ENCODE data around the gene CNKSR1. TPM values are rescaled to one million over a fixed set of nuclear protein-coding genes. Genes with fewer than 3 reads are reported as not detected.

CNKSR1 gene
- total RNA-seq, 2 experiments from 2014 or later: 3.0 to 3.2 TPM

GRCh38 chr1:26148887-26149286, 28.4 kb upstream of the CNKSR1 start:
- Mint-ChIP-seq H3K27me3 (peaks cover 4% of the 10 kb centered on the region), H3K36me3 (ENCODE audit: low read depth) (no peaks in the 10 kb centered on the region), H3K27ac (no peak overlapping the region), H3K9me3 (ENCODE audit: low read depth) (no peaks in the 10 kb centered on the region), H3K4me3 (no peak overlapping the region), H3K4me1 (peaks cover 6% of the 10 kb centered on the region)
- DNase-seq: no peak
- intact Hi-C loops (cut with DNase I, micrococcal nuclease): loop anchor here in 1 of 2 experiments (5.0 kb wide), 1 partner anchor 112 kb away; no protein-coding TSS in a partner anchor
- ChIA-PET CTCF (interaction anchor here (0.8 to 1.1 kb wide), 3 partner anchors 10 to 24 kb away, joined by 3 read pairs; partner anchors contain the start of gene ZNF593), POLR2A (no interaction called here)
- no peak for ATAC-seq

DNA sequence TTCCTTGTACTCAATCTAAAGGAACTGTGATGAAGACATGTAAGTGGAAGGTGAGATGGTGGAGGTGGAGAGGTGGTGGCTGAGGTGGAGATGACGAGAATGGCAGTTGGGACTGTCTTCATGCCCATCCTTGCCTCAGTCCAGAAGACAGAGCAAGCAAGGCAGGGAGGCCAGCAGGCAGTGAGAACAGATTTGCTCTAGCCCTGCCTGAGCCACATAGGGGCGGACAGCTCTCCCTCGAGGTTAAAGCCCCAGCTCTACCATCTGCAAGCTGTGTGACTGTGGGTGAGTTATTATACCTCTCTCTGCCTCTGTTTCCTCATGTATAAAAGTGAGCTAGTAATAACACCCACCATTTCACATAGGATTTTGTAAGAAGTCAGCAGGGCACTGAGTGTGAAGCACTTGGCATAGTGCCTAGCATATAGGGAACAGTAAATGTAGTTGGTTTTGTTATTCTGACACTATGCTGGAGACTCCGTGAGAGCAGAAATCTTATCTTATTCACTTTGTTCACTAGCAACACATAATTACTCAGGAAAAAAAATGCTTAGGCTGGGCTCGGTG, 23.2 kb upstream of the CNKSR1 start:
- Mint-ChIP-seq H3K4me1 (no peaks in the 10 kb centered on the region), H3K9me3 (ENCODE audit: low read depth) (no peaks in the 10 kb centered on the region), H3K36me3 (ENCODE audit: low read depth) (no peaks in the 10 kb centered on the region), H3K4me3 (no peak overlapping the region), H3K27ac (no peak overlapping the region), H3K27me3 (peaks cover 12% of the 10 kb centered on the region)
- intact Hi-C loops (cut with DNase I, micrococcal nuclease): no loop called here
- ATAC-seq (no peak), DNase-seq (no peak)
- ChIA-PET CTCF (interaction anchor here (1.0 to 1.9 kb wide), 2 partner anchors 9 to 29 kb away, joined by 4 to 6 read pairs; no protein-coding TSS in a partner anchor), POLR2A (no interaction called here)

- Mint-ChIP-seq H3K27me3 (peaks cover 12% of the 10 kb centered on the region), H3K9me3 (ENCODE audit: low read depth) (no peaks in the 10 kb centered on the region), H3K4me1 (no peaks in the 10 kb centered on the region), H3K4me3 (no peak overlapping the region), H3K27ac (no peak overlapping the region), H3K36me3 (ENCODE audit: low read depth) (no peaks in the 10 kb centered on the region)
- intact Hi-C loops (cut with DNase I, micrococcal nuclease): no loop called here
- POLR2A ChIA-PET: no interaction called here
- CTCF ChIA-PET: interaction anchor here (0.6 to 1.9 kb wide), 3 partner anchors 9 to 30 kb away, joined by 3 to 6 read pairs (median 4); no protein-coding TSS in a partner anchor
- ATAC-seq: no peak
- no peak for DNase-seq
Observed at GRCh38 chr1:26154750-26155149, 22.5 kb upstream of the CNKSR1 start.

DNA sequence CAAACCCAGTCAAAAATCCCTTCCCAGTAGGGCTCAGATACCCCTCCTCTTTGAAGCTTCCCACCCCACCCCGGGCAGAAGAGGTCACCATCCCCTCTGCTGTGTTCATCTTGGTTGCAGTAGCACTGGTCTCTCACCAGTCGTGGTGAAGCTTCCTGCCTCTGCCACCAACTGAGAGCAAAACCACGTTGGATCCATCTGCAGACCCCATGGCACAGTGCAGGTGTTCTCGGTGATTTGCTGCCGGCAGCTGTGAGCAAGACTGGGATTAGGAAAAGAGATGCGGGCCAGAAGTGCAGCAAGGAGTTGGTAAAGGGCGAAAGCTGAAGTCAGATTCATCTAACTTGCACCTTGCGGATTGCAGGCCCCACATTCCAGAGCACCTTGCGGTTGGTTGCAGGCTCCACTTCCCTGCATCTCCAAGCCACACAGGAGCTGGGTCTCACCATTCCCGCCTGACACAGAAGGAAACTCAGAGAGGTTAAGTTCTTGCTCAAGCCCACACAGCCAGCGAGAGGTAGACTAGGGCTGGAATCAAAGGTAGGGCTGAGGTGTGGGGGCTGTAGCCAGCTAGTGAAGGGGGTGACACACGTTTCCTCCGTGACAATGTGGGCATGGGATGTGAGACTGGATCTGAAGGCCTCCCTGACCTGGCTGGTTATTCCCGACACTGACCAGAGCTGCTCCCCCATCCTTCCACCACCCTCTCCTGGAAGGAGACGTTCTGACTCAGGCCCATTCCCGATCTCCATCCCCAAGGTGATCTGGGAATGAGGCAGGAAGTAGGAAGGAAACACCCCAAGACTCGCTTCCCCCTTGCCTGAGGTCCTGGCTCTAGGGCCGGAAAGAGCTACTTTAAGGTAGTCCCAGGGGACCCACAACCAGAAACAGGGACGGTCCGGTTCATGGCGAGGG, 21.7 kb upstream of the CNKSR1 start:
- CTCF ChIA-PET: interaction anchor here (0.6 to 4.0 kb wide), 5 partner anchors 8 to 291 kb away, joined by 3 to 19 read pairs (median 4); no protein-coding TSS in a partner anchor
- Mint-ChIP-seq H3K36me3 (ENCODE audit: low read depth) (no peaks in the 10 kb centered on the region), H3K27ac (no peak overlapping the region)

GRCh38 chr1:26156285-26157038, 20.8 kb upstream of the CNKSR1 start:
- intact Hi-C loops (cut with DNase I, micrococcal nuclease): no loop called here
- Mint-ChIP-seq H3K27me3 (peaks cover 14% of the 10 kb centered on the region), H3K4me1 (no peaks in the 10 kb centered on the region), H3K36me3 (ENCODE audit: low read depth) (no peaks in the 10 kb centered on the region), H3K4me3 (no peak overlapping the region), H3K9me3 (ENCODE audit: low read depth) (no peaks in the 10 kb centered on the region), H3K27ac (no peak overlapping the region)
- POLR2A ChIA-PET: interaction anchor here (0.5 to 0.6 kb wide), 2 partner anchors 11 to 1473 kb away, joined by 3 read pairs; no protein-coding TSS in a partner anchor
- ATAC-seq: no peak
- CTCF ChIA-PET: interaction anchor here (0.6 to 4.0 kb wide), 9 partner anchors 12 to 290 kb away, joined by 3 to 19 read pairs (median 4); partner anchors contain the start of gene ZNF593
- DNase-seq: no peak

More for the DNA sequence above, 21.7 kb upstream of the CNKSR1 start:
- no peak for ATAC-seq
- intact Hi-C loops (cut with DNase I, micrococcal nuclease): no loop called here
- Mint-ChIP-seq H3K4me3 (no peak overlapping the region), H3K4me1 (no peaks in the 10 kb centered on the region), H3K9me3 (ENCODE audit: low read depth) (no peaks in the 10 kb centered on the region), H3K27me3 (peaks cover 12% of the 10 kb centered on the region)
- DNase-seq: no peak
- POLR2A ChIA-PET: no interaction called here

GRCh38 chr1:26158271-26158907, 18.9 kb upstream of the CNKSR1 start:
- CTCF ChIA-PET: interaction anchor here (1.0 to 4.0 kb wide), 6 partner anchors 9 to 207 kb away, joined by 3 to 19 read pairs (median 3); no protein-coding TSS in a partner anchor
- DNase-seq: no peak
- ATAC-seq: no peak
- Mint-ChIP-seq H3K9me3 (ENCODE audit: low read depth) (no peaks in the 10 kb centered on the region), H3K27me3 (peaks cover 19% of the 10 kb centered on the region), H3K36me3 (ENCODE audit: low read depth) (no peaks in the 10 kb centered on the region), H3K27ac (no peak overlapping the region), H3K4me3 (no peak overlapping the region), H3K4me1 (peaks cover 4% of the 10 kb centered on the region)
- intact Hi-C loops (cut with DNase I, micrococcal nuclease): no loop called here
- POLR2A ChIA-PET: no interaction called here

GRCh38 chr1:26158908-26159742, 18.2 kb upstream of the CNKSR1 start, which contains the start of gene FAM110D:
FAM110D (plus strand) TSS chr1:26159079; CDS start chr1:26161292, 2,213 bp downstream.
- H3K27ac Mint-ChIP-seq: no peak within 1 kb of the TSS
- peaks cover 8% of the 10 kb centered on the region for H3K4me1 Mint-ChIP-seq
- intact Hi-C loops (cut with DNase I, micrococcal nuclease): no loop called here
- DNase-seq (no peak), ATAC-seq (no peak)
- no peaks in the 10 kb centered on the region for H3K9me3 Mint-ChIP-seq (ENCODE audit: low read depth)
- ChIA-PET POLR2A (no interaction called here), CTCF (interaction anchor here (1.0 to 4.0 kb wide), 4 partner anchors 11 to 61 kb away, joined by 3 to 19 read pairs (median 6); partner anchors contain the start of gene ZNF593)
- H3K27me3 Mint-ChIP-seq: peaks cover 24% of the 10 kb centered on the region
- no peak within 1 kb of the TSS for H3K4me3 Mint-ChIP-seq
- no peaks in the 10 kb centered on the region for H3K36me3 Mint-ChIP-seq (ENCODE audit: low read depth)

DNA sequence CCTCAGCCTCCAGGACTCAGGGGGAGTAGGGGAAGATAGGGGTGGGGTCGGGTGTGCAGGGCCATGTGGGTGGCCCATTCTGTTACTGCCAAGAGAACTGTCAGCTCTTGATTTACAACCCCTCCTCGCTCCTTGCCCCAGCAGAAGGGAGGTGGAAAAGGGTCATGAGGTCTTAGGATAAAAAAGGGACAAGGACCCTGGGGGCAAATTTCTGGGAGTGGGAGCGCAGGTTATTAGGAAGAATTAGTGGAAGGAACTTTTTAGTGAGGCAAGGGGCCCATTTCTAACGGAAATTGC, 17.6 kb upstream of the CNKSR1 start:
- POLR2A ChIA-PET: no interaction called here
- H3K27me3 Mint-ChIP-seq: peaks cover 24% of the 10 kb centered on the region
- H3K4me1 Mint-ChIP-seq: peaks cover 8% of the 10 kb centered on the region
- H3K4me3 Mint-ChIP-seq: no peak overlapping the region
- H3K27ac Mint-ChIP-seq: no peak overlapping the region
- CTCF ChIA-PET: interaction anchor here (1.0 to 3.0 kb wide), 2 partner anchors 10 to 62 kb away, joined by 3 to 10 read pairs; partner anchors contain the start of gene ZNF593
- no peaks in the 10 kb centered on the region for H3K36me3 Mint-ChIP-seq (ENCODE audit: low read depth)
- DNase-seq (no peak), ATAC-seq (no peak)
- intact Hi-C loops (cut with DNase I, micrococcal nuclease): no loop called here
- H3K9me3 Mint-ChIP-seq (ENCODE audit: low read depth): no peaks in the 10 kb centered on the region

- intact Hi-C loops (cut with DNase I, micrococcal nuclease): no loop called here
- ChIA-PET POLR2A (no interaction called here), CTCF (interaction anchor here (0.6 to 3.0 kb wide), 3 partner anchors 9 to 63 kb away, joined by 3 to 10 read pairs (median 3); partner anchors contain the start of gene ZNF593)
- no peaks in the 10 kb centered on the region for H3K9me3 Mint-ChIP-seq (ENCODE audit: low read depth)
- H3K27ac Mint-ChIP-seq: no peak overlapping the region
- no peak for DNase-seq
- H3K4me3 Mint-ChIP-seq: no peak overlapping the region
- peaks cover 17% of the 10 kb centered on the region for H3K27me3 Mint-ChIP-seq
- H3K4me1 Mint-ChIP-seq: peaks cover 10% of the 10 kb centered on the region
- peak; percentile 4 for ATAC-seq
- H3K36me3 Mint-ChIP-seq (ENCODE audit: low read depth): no peaks in the 10 kb centered on the region
Observed at GRCh38 chr1:26160527-26161414, 16.5 kb upstream of the CNKSR1 start.
